ENCODE measurements around the gene FAR2. TPM values are rescaled to one million over a fixed set of nuclear protein-coding genes. Genes with fewer than 3 reads are reported as not detected.

FAR2 gene
- total and polyA plus RNA-seq, 2 donors (not counting 1 experiment from before 2014, with no cell fraction given) = 9.2 to 10.2 TPM

- Histone ChIP-seq H3K9ac (ENCODE audit: insufficient read depth, low read length) (no peak overlapping the region), H3K27ac (ENCODE audit: insufficient read depth, low read length) (no peak overlapping the region), H3K4me3 (replicated peaks in 1 of 4; ENCODE audit: control extremely low read depth in 1 of 4, insufficient read depth in 1 of 4, low read depth in 3 of 4, low read length in 4 of 4) (no peak overlapping the region), H3K4me2 (ENCODE audit: extremely low read depth, insufficient read depth, low read length) (no peak overlapping the region), H2AFZ (ENCODE audit: low read length) (no peak overlapping the region), H3K4me1 (ENCODE audit: control insufficient read depth, extremely low read depth, insufficient read depth, low read length) (peaks cover 6% of the 10 kb centered on the region), H3K79me2 (ENCODE audit: control insufficient read depth, insufficient read depth, low read length) (no peaks in the 10 kb centered on the region), H3K9me3 (ENCODE audit: control insufficient read depth, insufficient read depth, low read depth, low read length) (no peaks in the 10 kb centered on the region), H4K20me1 (ENCODE audit: control insufficient read depth, extremely low read depth, insufficient read depth, low read length) (no peaks in the 10 kb centered on the region), H3K36me3 (ENCODE audit: control insufficient read depth, insufficient read depth, low read length) (no peaks in the 10 kb centered on the region), H3K27me3 (ENCODE audit: control insufficient read depth, insufficient read depth, low read length) (no peaks in the 10 kb centered on the region)
- no peak for DNase-seq (ENCODE audit: low read depth in 2 of 2)
- no peak for TF ChIP-seq CTCF (conservative IDR thresholded peaks at IDR 0.05 in 1 of 2, IDR thresholded peaks at IDR 0.05 in 1 of 2; ENCODE audit: low read depth in 1 of 2, low read length in 2 of 2)
- no peak for TF ChIP-seq EZH2 (IDR thresholded peaks at IDR 0.05; ENCODE audit: low read length, missing control alignments)
These were observed 91.4 kb downstream of the FAR2 start for GRCh38 chr12:29240441-29240840.

- Histone ChIP-seq H3K27me3 (ENCODE audit: control insufficient read depth, insufficient read depth, low read length) (no peaks in the 10 kb centered on the region), H3K27ac (ENCODE audit: insufficient read depth, low read length) (no peak overlapping the region), H2AFZ (ENCODE audit: low read length) (peak overlapping the region; percentile 3), H3K4me2 (ENCODE audit: extremely low read depth, insufficient read depth, low read length) (peak overlapping the region; percentile 57), H3K9me3 (ENCODE audit: control insufficient read depth, insufficient read depth, low read depth, low read length) (no peaks in the 10 kb centered on the region), H3K79me2 (ENCODE audit: control insufficient read depth, insufficient read depth, low read length) (no peaks in the 10 kb centered on the region), H3K4me1 (ENCODE audit: control insufficient read depth, extremely low read depth, insufficient read depth, low read length) (peaks cover 6% of the 10 kb centered on the region), H3K9ac (ENCODE audit: insufficient read depth, low read length) (no peak overlapping the region), H3K36me3 (ENCODE audit: control insufficient read depth, insufficient read depth, low read length) (no peaks in the 10 kb centered on the region), H3K4me3 (replicated peaks in 1 of 4; ENCODE audit: control extremely low read depth in 1 of 4, insufficient read depth in 1 of 4, low read depth in 3 of 4, low read length in 4 of 4) (no peak overlapping the region), H4K20me1 (ENCODE audit: control insufficient read depth, extremely low read depth, insufficient read depth, low read length) (no peaks in the 10 kb centered on the region)
- TF ChIP-seq CTCF (conservative IDR thresholded peaks at IDR 0.05 in 1 of 2, IDR thresholded peaks at IDR 0.05 in 1 of 2; ENCODE audit: low read depth in 1 of 2, low read length in 2 of 2) = peak; percentile 13 to 19
- TF ChIP-seq EZH2 (IDR thresholded peaks at IDR 0.05; ENCODE audit: low read length, missing control alignments) = no peak
- peak; percentile 89 to 90 for DNase-seq (ENCODE audit: low read depth in 2 of 2)
These were observed 92.9 kb downstream of the FAR2 start for GRCh38 chr12:29241821-29242591.

- Histone ChIP-seq H3K27me3 (ENCODE audit: control insufficient read depth, insufficient read depth, low read length) (no peaks in the 10 kb centered on the region), H3K27ac (ENCODE audit: insufficient read depth, low read length) (no peak overlapping the region), H3K4me2 (ENCODE audit: extremely low read depth, insufficient read depth, low read length) (no peak overlapping the region), H3K79me2 (ENCODE audit: control insufficient read depth, insufficient read depth, low read length) (no peaks in the 10 kb centered on the region), H3K9me3 (ENCODE audit: control insufficient read depth, insufficient read depth, low read depth, low read length) (no peaks in the 10 kb centered on the region), H3K36me3 (ENCODE audit: control insufficient read depth, insufficient read depth, low read length) (no peaks in the 10 kb centered on the region), H3K9ac (ENCODE audit: insufficient read depth, low read length) (no peak overlapping the region), H3K4me1 (ENCODE audit: control insufficient read depth, extremely low read depth, insufficient read depth, low read length) (peaks cover 6% of the 10 kb centered on the region), H4K20me1 (ENCODE audit: control insufficient read depth, extremely low read depth, insufficient read depth, low read length) (no peaks in the 10 kb centered on the region), H2AFZ (ENCODE audit: low read length) (no peak overlapping the region), H3K4me3 (replicated peaks in 1 of 4; ENCODE audit: control extremely low read depth in 1 of 4, insufficient read depth in 1 of 4, low read depth in 3 of 4, low read length in 4 of 4) (no peak overlapping the region)
- peak in 1 of 2 donors; percentile 53 for DNase-seq (ENCODE audit: low read depth in 2 of 2)
- no peak for TF ChIP-seq EZH2 (IDR thresholded peaks at IDR 0.05; ENCODE audit: low read length, missing control alignments)
- TF ChIP-seq CTCF (conservative IDR thresholded peaks at IDR 0.05 in 1 of 2, IDR thresholded peaks at IDR 0.05 in 1 of 2; ENCODE audit: low read depth in 1 of 2, low read length in 2 of 2) = no peak
These were observed 93.9 kb downstream of the FAR2 start for GRCh38 chr12:29242921-29243431.

Measured in fibroblast of lung (primary cell).